Ramos (cell line): ENCODE data around the gene KLHL4.
"Not testable (repeated sequence)": the region's sequence is repeated elsewhere in the genome, so short reads cannot be mapped to it uniquely, and the experiment has no call there.

Experiments
- in situ Hi-C: fragments of 300-500 bp; cut with MboI; formaldehyde crosslinking; loops from one replicate; pipeline ENCODE4 v1.14.3; 2022; ENCODE audit warnings: low sequenced_read_pairs; ENCODE audit not compliant: unreplicated experiment

KLHL4 gene, protein sequence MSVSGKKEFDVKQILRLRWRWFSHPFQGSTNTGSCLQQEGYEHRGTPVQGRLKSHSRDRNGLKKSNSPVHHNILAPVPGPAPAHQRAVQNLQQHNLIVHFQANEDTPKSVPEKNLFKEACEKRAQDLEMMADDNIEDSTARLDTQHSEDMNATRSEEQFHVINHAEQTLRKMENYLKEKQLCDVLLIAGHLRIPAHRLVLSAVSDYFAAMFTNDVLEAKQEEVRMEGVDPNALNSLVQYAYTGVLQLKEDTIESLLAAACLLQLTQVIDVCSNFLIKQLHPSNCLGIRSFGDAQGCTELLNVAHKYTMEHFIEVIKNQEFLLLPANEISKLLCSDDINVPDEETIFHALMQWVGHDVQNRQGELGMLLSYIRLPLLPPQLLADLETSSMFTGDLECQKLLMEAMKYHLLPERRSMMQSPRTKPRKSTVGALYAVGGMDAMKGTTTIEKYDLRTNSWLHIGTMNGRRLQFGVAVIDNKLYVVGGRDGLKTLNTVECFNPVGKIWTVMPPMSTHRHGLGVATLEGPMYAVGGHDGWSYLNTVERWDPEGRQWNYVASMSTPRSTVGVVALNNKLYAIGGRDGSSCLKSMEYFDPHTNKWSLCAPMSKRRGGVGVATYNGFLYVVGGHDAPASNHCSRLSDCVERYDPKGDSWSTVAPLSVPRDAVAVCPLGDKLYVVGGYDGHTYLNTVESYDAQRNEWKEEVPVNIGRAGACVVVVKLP

GRCh38 chrX:87517571-87518141 is at the start of gene KLHL4:
Gene KLHL4, plus strand, starts transcription at chrX:87517802. Its CDS starts 92 bp downstream, at chrX:87517894.
- in situ Hi-C loops = no loop called here

DNA sequence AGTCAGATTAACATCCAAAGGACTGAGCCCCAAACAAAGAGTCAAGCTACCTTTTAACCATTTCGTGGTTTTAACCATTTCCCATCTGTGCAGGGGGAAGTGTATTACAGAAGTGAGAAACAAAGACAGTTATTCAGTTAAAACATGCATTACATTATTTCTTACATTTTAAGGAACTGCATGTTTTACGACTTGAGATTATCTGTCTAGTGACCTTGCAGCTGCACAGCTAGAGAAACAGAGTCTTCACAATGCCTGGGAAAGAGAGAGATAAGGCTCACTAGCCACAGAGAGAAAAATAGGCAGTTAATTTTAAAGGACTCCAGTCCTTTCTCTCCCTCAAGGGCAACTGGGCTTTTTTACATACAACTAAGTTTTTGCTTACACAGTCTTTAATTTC is 48.7 kb upstream of the KLHL4 start:
- in situ Hi-C loops = no loop called here

DNA sequence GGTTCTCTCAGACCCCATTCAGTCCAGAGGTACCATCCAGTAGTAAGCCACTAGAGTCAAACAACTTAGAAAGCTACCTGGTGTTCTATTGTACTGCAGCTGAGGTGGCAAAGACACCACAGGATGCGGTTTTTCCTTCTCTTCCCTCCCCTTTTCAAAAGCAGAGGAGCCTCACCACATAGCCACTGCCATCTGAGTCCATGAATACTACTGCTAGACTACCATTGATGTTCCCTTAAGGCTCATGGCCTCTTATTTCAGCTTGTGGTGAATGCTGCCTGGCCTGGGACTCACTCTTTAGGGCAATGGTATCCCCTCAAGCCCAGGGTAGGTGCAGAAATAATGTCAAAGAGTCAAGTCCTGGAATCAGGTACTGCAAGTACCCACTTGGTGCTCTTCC is 41.8 kb upstream of the KLHL4 start:
- in situ Hi-C loops = no loop called here

DNA sequence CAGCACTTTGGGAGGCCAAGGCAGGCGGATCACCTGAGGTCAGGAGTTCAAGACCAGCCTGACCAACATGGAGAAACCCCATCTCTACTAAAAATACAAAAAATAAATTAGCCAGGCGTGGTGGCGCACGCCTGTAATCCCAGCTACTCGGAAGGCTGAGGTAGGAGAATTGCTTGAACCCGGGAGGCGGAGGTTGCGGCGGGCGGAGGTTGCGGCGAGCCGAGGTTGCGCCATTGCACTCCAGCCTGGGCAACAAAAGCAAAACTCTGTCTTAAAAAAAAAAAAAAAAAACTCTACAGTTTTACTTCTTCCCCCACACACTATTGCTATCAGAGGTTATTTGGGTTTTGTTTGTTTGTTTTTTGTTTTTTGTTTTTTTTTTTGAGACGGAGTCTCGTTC is 38.9 kb upstream of the KLHL4 start:
- in situ Hi-C loops = not testable (repeated sequence)

DNA sequence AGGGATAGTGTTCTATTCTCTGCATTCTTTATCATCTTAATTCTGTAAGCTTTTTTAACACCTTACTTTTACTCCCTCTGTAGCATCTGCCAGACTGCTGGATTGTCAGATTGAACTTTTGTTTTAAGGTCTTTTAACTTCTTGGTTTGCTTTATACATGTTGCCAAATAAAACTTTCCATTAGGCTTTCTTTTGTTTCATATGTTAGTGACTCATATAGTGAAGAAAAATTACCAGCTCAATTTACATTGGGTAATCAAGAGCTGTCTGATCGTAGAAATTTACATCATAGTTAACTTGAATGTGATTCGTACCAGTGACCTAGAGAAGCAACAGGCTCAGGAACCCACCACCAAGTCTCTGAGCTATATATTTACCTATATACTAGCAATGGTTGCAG is 28.5 kb upstream of the KLHL4 start:
- in situ Hi-C loops = no loop called here

- in situ Hi-C loops = no loop called here
Observed at GRCh38 chrX:87515836-87516235, 1.8 kb upstream of the KLHL4 start.

GRCh38 chrX:87516717-87517121 is 883 bp upstream of the KLHL4 start:
- in situ Hi-C loops = no loop called here

DNA sequence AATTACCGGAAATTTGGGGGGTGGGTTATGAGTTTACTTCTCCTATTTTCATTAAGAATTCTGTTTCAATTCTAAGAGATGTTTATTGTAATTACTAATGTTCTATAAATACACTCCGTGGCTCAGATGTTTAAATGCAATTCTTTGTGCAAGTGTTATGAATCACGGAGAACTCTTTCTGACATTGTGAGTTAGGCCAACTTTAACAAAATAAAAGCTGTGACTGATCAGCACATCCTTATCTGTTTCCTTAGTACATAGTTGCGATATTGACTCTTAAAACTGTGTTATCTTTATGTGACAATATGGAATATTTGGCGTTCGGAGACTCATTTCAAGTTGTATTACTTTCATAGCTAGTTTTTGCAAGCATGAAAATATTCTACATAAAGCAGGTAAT is 902 bp downstream of the KLHL4 start:
- in situ Hi-C loops = no loop called here

- in situ Hi-C loops = no loop called here
Observed at GRCh38 chrX:87525771-87526229, 8.2 kb downstream of the KLHL4 start.

- in situ Hi-C loops = no loop called here
Observed at GRCh38 chrX:87526281-87526680, 8.7 kb downstream of the KLHL4 start.

GRCh38 chrX:87528487-87528886 is 10.9 kb downstream of the KLHL4 start:
- in situ Hi-C loops = no loop called here

DNA sequence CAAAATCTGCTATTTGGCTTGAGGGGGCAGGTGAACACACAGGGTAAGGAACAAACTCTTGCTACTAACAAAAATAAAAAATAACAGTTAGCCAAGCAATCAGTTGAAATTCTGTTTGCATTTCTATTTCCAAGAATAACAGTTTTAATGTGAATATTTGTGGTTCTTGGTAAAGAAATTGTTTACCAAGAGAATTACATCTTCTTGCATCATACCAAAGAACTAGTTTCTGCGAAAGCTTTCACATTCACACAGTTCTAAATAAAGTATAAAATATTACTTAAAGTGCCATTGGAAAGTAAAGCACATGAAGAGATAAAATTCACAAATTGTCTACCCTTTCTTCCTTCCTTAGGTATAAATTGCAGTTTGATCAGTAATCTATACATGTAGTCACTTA is 54.4 kb downstream of the KLHL4 start:
- in situ Hi-C loops = no loop called here

DNA sequence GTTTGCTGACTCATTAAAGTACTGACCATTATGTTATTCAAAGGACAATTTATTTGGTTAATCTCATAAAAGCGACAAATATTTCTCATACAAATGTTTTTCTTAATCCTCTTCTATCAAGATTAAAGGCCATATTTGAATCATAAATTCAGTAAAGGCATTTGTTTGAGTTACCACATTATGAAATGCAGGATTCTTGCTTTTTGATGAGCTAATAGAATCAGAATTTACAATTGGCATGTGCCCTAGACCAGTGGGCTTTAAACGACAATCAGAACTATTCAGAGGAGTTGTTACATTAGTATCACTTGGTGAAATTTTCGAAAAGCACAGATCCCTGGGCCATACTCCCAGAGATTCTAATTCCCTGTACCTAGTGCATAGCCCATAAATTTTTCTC is 55.3 kb downstream of the KLHL4 start:
- in situ Hi-C loops = no loop called here

DNA sequence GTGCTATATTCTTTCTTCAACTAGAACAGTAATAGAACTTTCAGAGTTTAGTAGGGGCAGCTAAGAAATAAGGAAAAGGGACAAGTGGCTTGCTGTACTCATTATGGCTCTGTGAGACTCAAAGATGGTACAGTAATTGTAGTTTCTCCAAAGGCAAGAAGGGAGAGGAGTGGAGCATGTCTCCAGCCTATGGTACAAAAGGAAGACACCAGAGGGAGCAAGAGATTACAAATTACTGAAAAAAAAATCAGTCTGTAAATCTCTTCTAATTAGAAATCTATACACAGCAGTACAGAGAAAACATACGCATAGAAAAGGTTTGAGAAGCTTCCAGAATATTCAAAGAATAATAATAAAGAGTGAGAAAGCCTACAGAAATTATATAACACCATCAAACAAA is 61.4 kb downstream of the KLHL4 start:
- in situ Hi-C loops = no loop called here

- in situ Hi-C loops = no loop called here
Observed at GRCh38 chrX:87580862-87581261, 63.3 kb downstream of the KLHL4 start.

DNA sequence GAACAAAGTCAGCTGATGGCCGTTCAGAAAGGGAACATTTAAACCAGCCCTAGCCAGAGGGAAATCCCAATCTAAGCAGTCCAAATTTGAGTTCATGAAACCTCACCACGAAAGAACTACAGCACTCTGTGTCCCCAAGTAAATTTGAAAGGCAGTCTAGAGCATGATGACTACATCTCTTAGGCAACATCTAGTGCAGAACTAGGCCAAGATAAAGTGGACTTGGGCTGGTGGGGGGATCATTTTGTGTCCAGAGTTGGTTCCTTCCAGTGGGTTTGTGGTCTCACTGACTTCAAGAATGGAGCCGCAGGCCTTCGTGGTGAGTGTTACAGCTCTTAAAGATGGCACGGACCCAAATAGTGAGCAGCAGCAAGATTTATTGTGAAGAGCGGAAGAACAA is 64.9 kb downstream of the KLHL4 start:
- in situ Hi-C loops = no loop called here

DNA sequence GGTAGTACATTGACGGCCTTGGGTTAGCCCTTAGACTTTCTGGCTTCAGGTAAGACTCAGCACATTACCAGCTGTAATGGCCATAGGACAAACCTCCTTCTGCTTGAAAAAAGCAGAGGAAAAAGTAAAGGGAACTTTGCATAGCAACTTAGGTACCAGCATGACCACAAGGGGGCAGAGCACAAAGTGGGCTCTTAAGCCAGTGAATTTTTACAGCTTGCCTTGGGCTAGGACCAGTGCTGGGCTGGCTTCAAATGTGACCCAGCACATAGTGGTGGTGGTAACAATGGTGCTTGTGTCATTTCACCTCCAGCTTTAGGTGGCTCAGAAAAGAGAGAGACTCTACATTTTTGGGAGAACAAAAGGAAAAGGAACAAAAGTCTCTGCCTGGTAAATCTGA is 66.1 kb downstream of the KLHL4 start:
- in situ Hi-C loops = no loop called here

GRCh38 chrX:87616371-87616770 is 98.8 kb downstream of the KLHL4 start:
- in situ Hi-C loops = no loop called here

DNA sequence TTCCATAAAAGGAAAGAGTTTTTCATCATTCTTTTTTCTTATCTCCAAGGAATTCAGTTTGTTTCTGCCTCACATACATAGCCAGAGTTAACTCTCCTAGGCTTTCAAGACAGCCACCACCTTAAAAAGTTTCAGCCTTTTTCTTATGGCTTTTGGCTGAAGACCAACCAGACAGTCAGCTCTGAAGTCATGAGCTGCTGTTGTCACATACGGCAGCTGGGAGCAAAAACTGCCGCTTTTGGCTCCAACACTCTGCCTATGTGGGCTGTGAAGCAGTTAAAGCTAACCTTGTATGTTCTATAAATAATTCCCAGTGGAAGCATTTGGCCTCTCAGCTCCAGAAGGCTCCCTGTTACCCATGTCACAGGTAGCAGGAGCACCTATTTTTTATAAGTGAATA is 104.1 kb downstream of the KLHL4 start:
- in situ Hi-C loops = no loop called here

GRCh38 chrX:87626996-87627395 is 109.4 kb downstream of the KLHL4 start:
- in situ Hi-C loops = no loop called here

GRCh38 chrX:87634361-87634760 is 116.8 kb downstream of the KLHL4 start:
- in situ Hi-C loops = no loop called here
